Measurements from ENCODE around the gene SLC24A4.

The SLC24A4 gene

DNA sequence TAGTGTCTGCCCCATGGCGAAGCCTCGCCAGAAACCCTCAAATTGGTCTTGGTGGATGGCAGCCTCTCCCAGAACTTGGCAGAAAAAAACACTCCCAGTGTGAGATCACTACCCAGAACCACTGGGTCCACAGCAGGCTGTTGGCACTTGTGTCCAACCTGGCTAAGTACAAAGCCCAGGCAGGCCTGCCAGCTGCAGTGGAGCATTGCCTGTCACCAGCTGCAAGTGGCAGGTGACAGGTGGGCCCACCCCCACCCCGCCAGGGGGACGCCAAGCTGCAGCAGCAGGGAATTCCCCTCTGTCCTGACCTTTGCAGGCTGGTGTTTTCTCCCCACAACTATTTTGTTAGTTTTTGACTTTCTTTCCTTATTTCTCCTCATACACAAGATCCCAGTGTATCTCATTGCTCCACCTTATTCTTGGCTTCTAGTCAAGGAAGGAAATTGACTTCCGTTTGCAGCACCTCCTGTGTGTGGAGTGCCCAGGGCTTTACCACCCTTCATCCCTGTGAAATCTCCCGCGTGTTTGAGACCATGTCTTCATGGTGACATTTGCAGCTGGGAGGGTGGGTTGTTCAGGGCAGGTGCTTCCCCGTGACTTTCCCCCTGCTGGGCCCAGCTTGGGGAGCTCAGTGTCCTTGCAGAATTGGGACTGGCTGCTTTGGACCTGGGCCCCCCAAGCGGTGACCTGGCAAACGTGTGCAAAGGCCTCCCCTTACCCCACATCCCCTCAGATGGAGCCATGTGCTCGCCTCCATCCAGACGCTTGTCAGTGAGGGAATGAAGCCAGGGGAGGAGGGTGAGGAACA lies 116.8 kb downstream of the SLC24A4 start:
- DNase-seq (ENCODE audit: low spot score) = no peak
- in situ Hi-C loops (cut with MboI; ENCODE audit: low pct_unique_long_range_greater_than_20kb, low sequenced_read_pairs, unreplicated experiment) = no loop called here
- TF ChIP-seq, protein P1, sequence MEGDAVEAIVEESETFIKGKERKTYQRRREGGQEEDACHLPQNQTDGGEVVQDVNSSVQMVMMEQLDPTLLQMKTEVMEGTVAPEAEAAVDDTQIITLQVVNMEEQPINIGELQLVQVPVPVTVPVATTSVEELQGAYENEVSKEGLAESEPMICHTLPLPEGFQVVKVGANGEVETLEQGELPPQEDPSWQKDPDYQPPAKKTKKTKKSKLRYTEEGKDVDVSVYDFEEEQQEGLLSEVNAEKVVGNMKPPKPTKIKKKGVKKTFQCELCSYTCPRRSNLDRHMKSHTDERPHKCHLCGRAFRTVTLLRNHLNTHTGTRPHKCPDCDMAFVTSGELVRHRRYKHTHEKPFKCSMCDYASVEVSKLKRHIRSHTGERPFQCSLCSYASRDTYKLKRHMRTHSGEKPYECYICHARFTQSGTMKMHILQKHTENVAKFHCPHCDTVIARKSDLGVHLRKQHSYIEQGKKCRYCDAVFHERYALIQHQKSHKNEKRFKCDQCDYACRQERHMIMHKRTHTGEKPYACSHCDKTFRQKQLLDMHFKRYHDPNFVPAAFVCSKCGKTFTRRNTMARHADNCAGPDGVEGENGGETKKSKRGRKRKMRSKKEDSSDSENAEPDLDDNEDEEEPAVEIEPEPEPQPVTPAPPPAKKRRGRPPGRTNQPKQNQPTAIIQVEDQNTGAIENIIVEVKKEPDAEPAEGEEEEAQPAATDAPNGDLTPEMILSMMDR (IDR thresholded peaks at IDR 0.05; ENCODE audit: extremely low read depth, insufficient read depth, missing control alignments) = no peak

DNA sequence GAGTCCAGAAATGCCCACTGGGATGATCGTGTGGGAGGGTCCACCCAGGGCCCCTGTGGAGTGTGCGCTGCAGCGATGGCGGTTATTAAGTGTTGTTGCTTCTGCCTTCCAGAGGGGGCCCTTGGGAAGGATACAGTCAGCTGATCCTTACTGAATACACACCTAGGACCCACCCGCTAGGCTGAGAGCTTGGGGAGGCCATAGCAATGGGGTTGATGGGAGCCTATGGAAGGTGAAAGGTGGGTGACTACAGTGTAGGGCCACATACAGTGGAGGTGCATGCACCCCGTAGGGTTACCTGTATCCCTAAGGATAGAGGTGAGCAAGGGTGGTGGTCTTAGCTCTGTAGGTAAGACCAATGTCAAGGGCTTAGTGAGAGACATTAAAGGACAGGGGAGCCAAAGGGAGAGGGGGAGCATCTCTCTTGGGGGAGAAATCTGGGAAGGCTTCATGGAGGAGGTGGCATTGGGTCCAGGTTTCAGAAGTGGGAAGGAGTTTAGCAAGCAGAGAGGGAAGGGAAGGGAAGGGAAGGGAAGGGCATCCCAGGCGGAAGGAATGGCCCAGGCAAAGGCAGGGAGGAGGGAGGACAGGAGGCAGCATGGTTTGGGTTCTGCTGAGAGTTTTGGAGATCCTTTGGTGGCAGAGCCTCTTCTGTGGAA lies 117.5 kb downstream of the SLC24A4 start:
- TF ChIP-seq, protein P1 (IDR thresholded peaks at IDR 0.05; ENCODE audit: extremely low read depth, insufficient read depth, missing control alignments) = no peak
- in situ Hi-C loops (cut with MboI; ENCODE audit: low pct_unique_long_range_greater_than_20kb, low sequenced_read_pairs, unreplicated experiment) = no loop called here
- no peak for DNase-seq (ENCODE audit: low spot score)

DNA sequence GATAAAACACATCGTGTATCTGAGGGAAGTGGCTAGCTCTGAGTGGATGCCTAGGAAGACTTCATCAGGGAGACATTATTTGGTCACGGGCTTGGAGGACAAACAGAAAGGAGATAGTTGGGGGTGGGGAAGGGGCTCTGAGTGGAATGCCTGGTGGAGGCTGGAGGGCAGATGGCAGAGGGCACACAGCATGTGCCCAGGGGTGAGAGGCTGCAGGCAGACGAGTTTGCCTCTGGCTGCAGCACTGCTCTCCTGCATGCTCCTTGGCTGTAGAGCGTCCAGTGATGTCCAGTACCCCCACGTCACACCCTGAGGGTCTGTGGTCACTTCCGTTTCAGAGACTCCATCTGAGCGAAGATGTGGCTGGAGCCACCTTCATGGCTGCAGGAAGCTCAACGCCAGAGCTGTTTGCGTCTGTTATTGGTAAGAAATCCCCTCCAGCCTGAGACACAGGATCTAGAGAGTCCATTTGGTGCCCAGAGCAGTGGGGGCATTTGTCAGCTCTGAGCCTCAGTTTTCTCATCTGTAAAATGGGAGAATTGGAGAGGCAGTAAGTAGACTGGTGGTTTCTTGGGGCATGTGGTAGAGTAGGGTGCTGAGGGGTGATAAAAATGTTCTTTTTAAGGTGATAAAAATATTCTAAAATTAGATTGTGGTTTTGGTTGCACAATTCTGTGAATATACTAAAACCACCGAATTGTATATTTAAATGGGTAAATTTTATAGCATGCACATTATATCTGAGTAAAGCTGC lies 119.0 kb downstream of the SLC24A4 start:
- no peak for DNase-seq (ENCODE audit: low spot score)
- TF ChIP-seq, protein P1 (IDR thresholded peaks at IDR 0.05; ENCODE audit: extremely low read depth, insufficient read depth, missing control alignments) = no peak
- in situ Hi-C loops (cut with MboI; ENCODE audit: low pct_unique_long_range_greater_than_20kb, low sequenced_read_pairs, unreplicated experiment) = no loop called here

DNA sequence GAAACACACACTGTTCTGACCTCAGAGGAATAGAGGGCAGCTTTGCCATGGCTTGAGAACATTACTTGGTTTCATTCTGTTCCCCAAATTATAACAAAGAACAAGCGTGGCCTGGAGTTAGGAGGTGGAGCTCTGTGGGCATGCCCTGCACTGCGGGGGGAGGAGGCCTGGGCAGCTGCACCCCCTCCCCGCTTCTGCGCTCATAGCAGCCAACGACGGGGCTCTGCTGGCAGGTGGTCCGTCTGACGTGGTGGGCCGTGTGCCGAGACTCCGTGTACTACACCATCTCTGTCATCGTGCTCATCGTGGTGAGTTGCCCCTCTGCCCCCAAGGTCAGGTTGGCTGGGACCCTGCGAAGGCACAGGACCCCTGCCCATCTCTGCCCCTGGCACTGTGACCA lies 120.2 kb downstream of the SLC24A4 start:
- in situ Hi-C loops (cut with MboI; ENCODE audit: low pct_unique_long_range_greater_than_20kb, low sequenced_read_pairs, unreplicated experiment) = no loop called here
- TF ChIP-seq, protein P1 (IDR thresholded peaks at IDR 0.05; ENCODE audit: extremely low read depth, insufficient read depth, missing control alignments) = no peak

DNA sequence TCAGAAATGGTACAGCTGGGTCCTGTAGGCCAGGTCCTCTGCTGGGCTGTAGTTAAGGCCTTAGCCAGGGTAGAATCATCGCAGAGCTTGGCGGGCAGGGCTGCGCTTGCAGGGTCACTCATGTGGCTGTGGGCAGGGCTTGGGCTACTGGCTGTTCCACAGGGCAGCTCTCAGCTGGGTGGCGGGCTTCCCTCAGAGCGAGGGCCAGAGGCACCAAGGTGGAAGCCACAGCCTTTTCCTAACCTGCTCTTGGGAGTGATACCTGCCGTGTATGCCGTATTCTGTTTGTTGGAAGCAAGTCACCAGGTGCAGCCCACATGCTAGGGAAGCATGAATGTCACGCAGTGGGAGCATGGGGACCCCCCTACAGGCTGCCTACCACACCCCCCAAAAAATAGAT lies 120.8 kb downstream of the SLC24A4 start:
- TF ChIP-seq, protein P1 (IDR thresholded peaks at IDR 0.05; ENCODE audit: extremely low read depth, insufficient read depth, missing control alignments) = no peak
- in situ Hi-C loops (cut with MboI; ENCODE audit: low pct_unique_long_range_greater_than_20kb, low sequenced_read_pairs, unreplicated experiment) = no loop called here
- DNase-seq (ENCODE audit: low spot score) = peak; percentile 44

More for the DNA sequence above, 120.2 kb downstream of the SLC24A4 start:
- DNase-seq (ENCODE audit: low spot score) = no peak

DNA sequence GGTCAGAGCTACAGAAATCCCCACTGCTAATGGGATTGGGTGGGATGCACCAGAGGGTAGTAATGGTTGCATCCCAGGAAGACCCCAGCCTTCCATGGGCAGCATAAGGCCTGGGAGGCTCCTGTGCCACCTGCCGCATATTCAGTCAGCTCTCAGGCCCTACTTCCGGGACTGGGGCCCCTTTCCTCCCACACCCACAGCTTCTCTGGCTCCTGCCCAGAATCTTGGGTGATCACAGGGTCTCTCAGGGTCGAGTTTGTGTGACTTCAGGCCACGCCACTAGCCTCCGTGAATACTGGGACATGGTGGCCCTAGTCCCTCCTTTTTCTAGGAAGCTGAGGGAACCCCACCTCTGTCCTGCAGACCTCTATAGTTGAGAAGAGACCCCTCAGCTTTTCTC lies 123.8 kb downstream of the SLC24A4 start:
- no peak for DNase-seq (ENCODE audit: low spot score)
- in situ Hi-C loops (cut with MboI; ENCODE audit: low pct_unique_long_range_greater_than_20kb, low sequenced_read_pairs, unreplicated experiment) = no loop called here
- TF ChIP-seq, protein P1 (IDR thresholded peaks at IDR 0.05; ENCODE audit: extremely low read depth, insufficient read depth, missing control alignments) = peak; percentile 0
